ENCODE data around the gene RAB11FIP3.
"Not testable (repeated sequence)": the region's sequence is repeated elsewhere in the genome, so short reads cannot be mapped to it uniquely, and the experiment has no call there.

RAB11FIP3 gene

GRCh38 chr16:491220-491919, 65.9 kb downstream of the RAB11FIP3 start:
- peaks cover 11% of the 10 kb centered on the region; the same call in 1 of the 2 replicates for H3K36me3 ChIP-seq (ENCODE audit: control insufficient read depth, low read length)
- no peak overlapping the region for H3K4me2 ChIP-seq (ENCODE audit: low read length)
- H3K9me2 ChIP-seq (replicated peaks; ENCODE audit: control insufficient read depth, low read length): no peaks in the 10 kb centered on the region
- H3K27ac ChIP-seq (ENCODE audit: low read depth, low read length): no peak overlapping the region
- no peaks in the 10 kb centered on the region for H4K20me1 ChIP-seq (ENCODE audit: control insufficient read depth, insufficient read depth, low read depth, low read length)
- H3K4me3 ChIP-seq (ENCODE audit: low read length): no peak overlapping the region
- no peaks in the 10 kb centered on the region for H3K4me1 ChIP-seq (ENCODE audit: control insufficient read depth, low read length)
- no peaks in the 10 kb centered on the region for H3K27me3 ChIP-seq (ENCODE audit: control insufficient read depth, low read length)
- no peaks in the 10 kb centered on the region for H3K79me2 ChIP-seq (ENCODE audit: control insufficient read depth, low read length)
- no peaks in the 10 kb centered on the region for H3F3A ChIP-seq (ENCODE audit: control insufficient read depth, insufficient read depth)
- H3K9me3 ChIP-seq (ENCODE audit: control insufficient read depth, insufficient read depth, low read length): no peaks in the 10 kb centered on the region
- TF ChIP-seq CTCF (IDR thresholded peaks at IDR 0.05; ENCODE audit: low read depth, low read length, poor library complexity, severe bottlenecking) (no peak), EZH2phosphoT487 (IDR thresholded peaks at IDR 0.05; ENCODE audit: borderline replicate concordance, low read length) (no peak)

DNA sequence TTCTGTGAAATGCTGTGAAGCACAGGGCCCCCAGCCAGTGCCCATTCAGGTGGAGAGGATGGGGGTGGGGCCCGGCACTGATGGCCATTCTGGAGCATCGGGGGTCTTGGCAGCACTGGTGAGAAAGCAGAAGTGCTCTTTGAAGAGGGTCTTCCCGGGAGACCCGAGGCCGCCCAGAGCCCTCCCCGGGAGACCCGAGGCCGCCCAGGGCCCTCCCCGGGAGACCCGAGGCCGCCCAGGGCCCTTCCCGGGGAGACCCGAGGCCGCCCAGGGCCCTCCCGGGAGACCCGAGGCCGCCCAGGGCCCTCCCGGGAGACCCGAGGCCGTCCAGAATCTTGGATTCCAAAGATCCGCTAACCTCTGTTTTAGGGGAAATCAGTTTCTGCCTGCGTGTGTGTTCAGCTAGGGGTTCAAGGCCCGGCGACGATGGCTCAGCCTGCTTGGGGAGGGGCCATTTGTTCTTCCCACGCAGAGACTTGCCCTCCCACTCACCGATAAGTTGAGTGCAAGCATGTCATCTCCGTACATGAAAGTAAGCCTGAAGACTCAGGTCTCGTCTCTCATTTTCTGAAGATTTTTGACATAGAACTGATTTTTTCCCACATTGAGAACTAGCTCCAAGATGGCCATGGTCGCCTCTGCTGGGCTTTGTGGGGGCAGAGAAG, 66.9 kb downstream of the RAB11FIP3 start:
- H3K79me2 ChIP-seq (ENCODE audit: control insufficient read depth, low read length): no peaks in the 10 kb centered on the region
- no peak overlapping the region for H3K4me3 ChIP-seq (ENCODE audit: low read length)
- no peaks in the 10 kb centered on the region for H3K4me1 ChIP-seq (ENCODE audit: control insufficient read depth, low read length)
- H3K4me2 ChIP-seq (ENCODE audit: low read length): no peak overlapping the region
- H3K9me2 ChIP-seq (replicated peaks; ENCODE audit: control insufficient read depth, low read length): no peaks in the 10 kb centered on the region
- H3K27me3 ChIP-seq (ENCODE audit: control insufficient read depth, low read length): no peaks in the 10 kb centered on the region
- H3F3A ChIP-seq (ENCODE audit: control insufficient read depth, insufficient read depth): no peaks in the 10 kb centered on the region
- no peaks in the 10 kb centered on the region for H3K9me3 ChIP-seq (ENCODE audit: control insufficient read depth, insufficient read depth, low read length)
- H4K20me1 ChIP-seq (ENCODE audit: control insufficient read depth, insufficient read depth, low read depth, low read length): no peaks in the 10 kb centered on the region
- no peak for TF ChIP-seq EZH2phosphoT487 (IDR thresholded peaks at IDR 0.05; ENCODE audit: borderline replicate concordance, low read length)
- TF ChIP-seq CTCF (IDR thresholded peaks at IDR 0.05; ENCODE audit: low read depth, low read length, poor library complexity, severe bottlenecking): no peak
- peaks cover 11% of the 10 kb centered on the region; the same call in 1 of the 2 replicates for H3K36me3 ChIP-seq (ENCODE audit: control insufficient read depth, low read length)
- H3K27ac ChIP-seq (ENCODE audit: low read depth, low read length): no peak overlapping the region

GRCh38 chr16:494676-495075, 69.2 kb downstream of the RAB11FIP3 start:
- not testable (repeated sequence) for H3K4me2 ChIP-seq (ENCODE audit: low read length)

GRCh38 chr16:495127-495748, 69.8 kb downstream of the RAB11FIP3 start:
- Histone ChIP-seq H3F3A (ENCODE audit: control insufficient read depth, insufficient read depth) (no peaks in the 10 kb centered on the region), H3K9me3 (ENCODE audit: control insufficient read depth, insufficient read depth, low read length) (no peaks in the 10 kb centered on the region), H3K4me3 (ENCODE audit: low read length) (no peak overlapping the region), H3K79me2 (ENCODE audit: control insufficient read depth, low read length) (no peaks in the 10 kb centered on the region), H3K27me3 (ENCODE audit: control insufficient read depth, low read length) (no peaks in the 10 kb centered on the region), H3K36me3 (ENCODE audit: control insufficient read depth, low read length) (0 out of 2 replicates have a peak, but pooled peaks cover 5% of the 10 kb centered on the region), H3K9me2 (replicated peaks; ENCODE audit: control insufficient read depth, low read length) (no peaks in the 10 kb centered on the region), H3K27ac (ENCODE audit: low read depth, low read length) (no peak overlapping the region), H4K20me1 (ENCODE audit: control insufficient read depth, insufficient read depth, low read depth, low read length) (no peaks in the 10 kb centered on the region), H3K4me2 (ENCODE audit: low read length) (no peak overlapping the region), H3K4me1 (ENCODE audit: control insufficient read depth, low read length) (no peaks in the 10 kb centered on the region)
- no peak for TF ChIP-seq EZH2phosphoT487 (IDR thresholded peaks at IDR 0.05; ENCODE audit: borderline replicate concordance, low read length)
- peak; percentile 50 for TF ChIP-seq CTCF (IDR thresholded peaks at IDR 0.05; ENCODE audit: low read depth, low read length, poor library complexity, severe bottlenecking)

More at GRCh38 chr16:494676-495075, 69.2 kb downstream of the RAB11FIP3 start:
- not testable (repeated sequence) for H3K4me1 ChIP-seq (ENCODE audit: control insufficient read depth, low read length); H3K27ac ChIP-seq (ENCODE audit: low read depth, low read length); H3K79me2 ChIP-seq (ENCODE audit: control insufficient read depth, low read length); H4K20me1 ChIP-seq (ENCODE audit: control insufficient read depth, insufficient read depth, low read depth, low read length); H3K4me3 ChIP-seq (ENCODE audit: low read length); H3K9me3 ChIP-seq (ENCODE audit: control insufficient read depth, insufficient read depth, low read length); H3K9me2 ChIP-seq (replicated peaks; ENCODE audit: control insufficient read depth, low read length); H3K27me3 ChIP-seq (ENCODE audit: control insufficient read depth, low read length); H3F3A ChIP-seq (ENCODE audit: control insufficient read depth, insufficient read depth); H3K36me3 ChIP-seq (ENCODE audit: control insufficient read depth, low read length)
